GM12878 (cell line): ENCODE results near the gene TOP1. TPM values are rescaled to one million over a fixed set of nuclear protein-coding genes. Genes with fewer than 3 reads are reported as not detected.

Experiments
- BHLHE40 ChIP-seq, 2 experiments: fragments of 450-650 bp in 1 of 2; IDR thresholded peaks; 2 replicates each; pipeline ENCODE4 v1.6.1; 2011 to 2017; ENCODE audit warnings: low read depth in 2 of 2, borderline replicate concordance in 1 of 2, improper control_type of control experiment in 1 of 2, low read length in 1 of 2, mild to moderate bottlenecking in 1 of 2
- CHD1 ChIP-seq: IDR thresholded peaks from 2 replicates; pipeline ENCODE4 v1.6.1; 2012; ENCODE audit warnings: low read depth, low read length, improper control_type of control experiment
- CHD4 ChIP-seq: fragments of 200-600 bp; sonication (generic); IDR thresholded peaks from 2 replicates; pipeline ENCODE4 v1.6.1; 2016; ENCODE audit warnings: mild to moderate bottlenecking
- EGR1 ChIP-seq, 2 experiments: IDR thresholded peaks; 1 replicate in 1 of 2; 2 replicates in 1 of 2; pipeline ENCODE4 v1.6.1; 2011 to 2012; ENCODE audit warnings: low read depth in 2 of 2, low read length in 2 of 2, borderline replicate concordance in 1 of 2, mild to moderate bottlenecking in 1 of 2, moderate library complexity in 1 of 2
- MTA3 ChIP-seq: IDR thresholded peaks from 2 replicates; pipeline ENCODE4 v1.6.1; 2012; ENCODE audit warnings: low read length, inconsistent platforms, borderline replicate concordance
- MXI1 ChIP-seq: fragments of 150-350 bp; IDR thresholded peaks from 2 replicates; pipeline ENCODE4 v1.6.1; 2011; ENCODE audit warnings: low read depth, mild to moderate bottlenecking, inconsistent platforms, low read length, improper control_type of control experiment
- TARDBP ChIP-seq: IDR thresholded peaks from 2 replicates; pipeline ENCODE4 v1.6.1; 2016; ENCODE audit warnings: borderline replicate concordance
- TCF3 ChIP-seq: IDR thresholded peaks from 2 replicates; pipeline ENCODE4 v1.6.1; 2012; ENCODE audit warnings: low read depth, mild to moderate bottlenecking, low read length, borderline replicate concordance; ENCODE audit not compliant: insufficient read depth
- WRNIP1 ChIP-seq: IDR thresholded peaks from 2 replicates; pipeline ENCODE4 v1.6.1; 2011; ENCODE audit warnings: low read depth, low read length, improper control_type of control experiment, borderline replicate concordance
- YY1 ChIP-seq: IDR thresholded peaks from 2 replicates; pipeline ENCODE4 v1.6.1; 2011; ENCODE audit warnings: low read depth, mild to moderate bottlenecking, low read length
- polyA plus RNA-seq, 11 experiments: library from polyadenylated mRNA; depleted of rRNA in 4 of 11; unstranded in 6 of 11; stranded (reverse) in 5 of 11; fragments of >200 nt; fragmentation: Nextera tagmentation in 4 of 11; fragmentation: Illumina TruSeq in 1 of 11; extraction: Ambion mirVana in 4 of 11; extraction: Trizol in 1 of 11; gene quantifications; 1 replicate in 1 of 11; 2 replicates in 10 of 11; pipeline versions ENCODE4 v1.2.1 to v1.2.3, GENCODE V29; 2011 to 2016; ENCODE audit warnings: inconsistent platforms in 2 of 11, missing spikeins in 2 of 11, low read depth in 1 of 11
- total RNA-seq, 4 experiments: library from RNA; depleted of rRNA in 3 of 4; stranded (reverse); fragments of >200 nt in 3 of 4; fragmentation: Illumina TruSeq in 1 of 4; extraction: Trizol in 1 of 4; gene quantifications; 2 replicates each; pipeline versions ENCODE4 v1.2.1 to v1.2.3, GENCODE V29; 2013 to 2021
- TF ChIP-seq, protein P1 (sequence below), 3 experiments: IDR thresholded peaks in 2 of 3; conservative IDR thresholded peaks in 1 of 3; 2 replicates each; pipeline ENCODE4 v1.5.1; 2011; ENCODE audit warnings: low read depth in 3 of 3, low read length in 3 of 3, mild to moderate bottlenecking in 3 of 3, control low read depth in 2 of 3, moderate library complexity in 2 of 3, inconsistent platforms in 1 of 3, mixed read lengths in 1 of 3; ENCODE audit not compliant: control insufficient read depth in 2 of 3, insufficient read depth in 1 of 3; ENCODE audit errors: extremely low read depth in 1 of 3
- TF ChIP-seq, protein P2 (sequence below): IDR thresholded peaks from 2 replicates; pipeline ENCODE4 v1.6.1; 2012; ENCODE audit warnings: improper control_type of control experiment, low read depth, low read length; ENCODE audit not compliant: insufficient replicate concordance
- TF ChIP-seq, protein P3 (sequence below): fragments of 450-650 bp; IDR thresholded peaks from 2 replicates; pipeline ENCODE4 v1.6.1; 2016; ENCODE audit warnings: mild to moderate bottlenecking, moderate library complexity, borderline replicate concordance
- TF ChIP-seq, protein P4 (sequence below): IDR thresholded peaks from 2 replicates; pipeline ENCODE4 v1.6.1; 2012; ENCODE audit warnings: low read length, inconsistent platforms

The TOP1 gene
- total and polyA plus RNA-seq, 10 of the 15 experiments (the other 5 are each of a cell fraction or from before 2014, with no cell fraction given) = 21.5 to 128 (median 47.3) TPM

DNA sequence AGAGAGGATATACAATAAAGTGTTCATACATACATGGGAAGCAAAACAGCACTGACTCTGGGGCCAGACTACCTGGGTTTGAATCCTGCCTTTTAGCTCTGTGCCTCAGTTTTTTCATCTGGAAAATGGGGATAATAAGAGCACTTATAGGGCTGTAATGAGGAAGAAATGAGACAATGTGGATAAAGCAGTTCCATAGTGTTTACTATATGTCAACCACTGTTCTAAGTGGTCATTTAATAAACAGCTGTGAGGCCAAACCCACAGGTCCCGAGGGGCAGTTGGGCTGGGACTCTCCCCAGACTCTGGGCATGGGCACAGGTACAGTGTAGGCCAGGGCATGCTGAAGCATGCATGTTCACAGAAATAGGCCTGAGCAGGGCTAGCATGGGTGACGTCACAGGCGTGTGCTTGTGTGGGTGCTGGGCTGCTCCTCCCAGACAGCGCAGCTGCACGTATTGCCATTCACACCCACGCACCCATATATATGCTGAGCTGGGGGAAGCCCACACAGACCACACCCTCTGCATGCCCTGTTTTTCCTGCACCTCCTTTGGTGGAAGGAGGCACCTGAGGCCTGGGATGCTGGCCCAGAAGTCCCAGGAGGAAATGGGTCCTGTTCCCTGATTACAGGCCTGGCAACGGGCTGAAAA is 105.2 kb downstream of the TOP1 start (continued):
- 0 out of 2 replicates have a peak, but pooled peaks have one; percentile 80 for TF ChIP-seq WRNIP1
- TF ChIP-seq YY1 = no peak
- TF ChIP-seq, protein P1, sequence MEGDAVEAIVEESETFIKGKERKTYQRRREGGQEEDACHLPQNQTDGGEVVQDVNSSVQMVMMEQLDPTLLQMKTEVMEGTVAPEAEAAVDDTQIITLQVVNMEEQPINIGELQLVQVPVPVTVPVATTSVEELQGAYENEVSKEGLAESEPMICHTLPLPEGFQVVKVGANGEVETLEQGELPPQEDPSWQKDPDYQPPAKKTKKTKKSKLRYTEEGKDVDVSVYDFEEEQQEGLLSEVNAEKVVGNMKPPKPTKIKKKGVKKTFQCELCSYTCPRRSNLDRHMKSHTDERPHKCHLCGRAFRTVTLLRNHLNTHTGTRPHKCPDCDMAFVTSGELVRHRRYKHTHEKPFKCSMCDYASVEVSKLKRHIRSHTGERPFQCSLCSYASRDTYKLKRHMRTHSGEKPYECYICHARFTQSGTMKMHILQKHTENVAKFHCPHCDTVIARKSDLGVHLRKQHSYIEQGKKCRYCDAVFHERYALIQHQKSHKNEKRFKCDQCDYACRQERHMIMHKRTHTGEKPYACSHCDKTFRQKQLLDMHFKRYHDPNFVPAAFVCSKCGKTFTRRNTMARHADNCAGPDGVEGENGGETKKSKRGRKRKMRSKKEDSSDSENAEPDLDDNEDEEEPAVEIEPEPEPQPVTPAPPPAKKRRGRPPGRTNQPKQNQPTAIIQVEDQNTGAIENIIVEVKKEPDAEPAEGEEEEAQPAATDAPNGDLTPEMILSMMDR (IDR thresholded peaks at IDR 0.05 in 2 of 3, conservative IDR thresholded peaks at IDR 0.05 in 1 of 3; ENCODE audit: control insufficient read depth in 2 of 3, extremely low read depth in 1 of 3, insufficient read depth in 1 of 3, low read depth in 3 of 3, low read length in 3 of 3) = no peak
- no peak for TF ChIP-seq MTA3
- TF ChIP-seq, protein P2, sequence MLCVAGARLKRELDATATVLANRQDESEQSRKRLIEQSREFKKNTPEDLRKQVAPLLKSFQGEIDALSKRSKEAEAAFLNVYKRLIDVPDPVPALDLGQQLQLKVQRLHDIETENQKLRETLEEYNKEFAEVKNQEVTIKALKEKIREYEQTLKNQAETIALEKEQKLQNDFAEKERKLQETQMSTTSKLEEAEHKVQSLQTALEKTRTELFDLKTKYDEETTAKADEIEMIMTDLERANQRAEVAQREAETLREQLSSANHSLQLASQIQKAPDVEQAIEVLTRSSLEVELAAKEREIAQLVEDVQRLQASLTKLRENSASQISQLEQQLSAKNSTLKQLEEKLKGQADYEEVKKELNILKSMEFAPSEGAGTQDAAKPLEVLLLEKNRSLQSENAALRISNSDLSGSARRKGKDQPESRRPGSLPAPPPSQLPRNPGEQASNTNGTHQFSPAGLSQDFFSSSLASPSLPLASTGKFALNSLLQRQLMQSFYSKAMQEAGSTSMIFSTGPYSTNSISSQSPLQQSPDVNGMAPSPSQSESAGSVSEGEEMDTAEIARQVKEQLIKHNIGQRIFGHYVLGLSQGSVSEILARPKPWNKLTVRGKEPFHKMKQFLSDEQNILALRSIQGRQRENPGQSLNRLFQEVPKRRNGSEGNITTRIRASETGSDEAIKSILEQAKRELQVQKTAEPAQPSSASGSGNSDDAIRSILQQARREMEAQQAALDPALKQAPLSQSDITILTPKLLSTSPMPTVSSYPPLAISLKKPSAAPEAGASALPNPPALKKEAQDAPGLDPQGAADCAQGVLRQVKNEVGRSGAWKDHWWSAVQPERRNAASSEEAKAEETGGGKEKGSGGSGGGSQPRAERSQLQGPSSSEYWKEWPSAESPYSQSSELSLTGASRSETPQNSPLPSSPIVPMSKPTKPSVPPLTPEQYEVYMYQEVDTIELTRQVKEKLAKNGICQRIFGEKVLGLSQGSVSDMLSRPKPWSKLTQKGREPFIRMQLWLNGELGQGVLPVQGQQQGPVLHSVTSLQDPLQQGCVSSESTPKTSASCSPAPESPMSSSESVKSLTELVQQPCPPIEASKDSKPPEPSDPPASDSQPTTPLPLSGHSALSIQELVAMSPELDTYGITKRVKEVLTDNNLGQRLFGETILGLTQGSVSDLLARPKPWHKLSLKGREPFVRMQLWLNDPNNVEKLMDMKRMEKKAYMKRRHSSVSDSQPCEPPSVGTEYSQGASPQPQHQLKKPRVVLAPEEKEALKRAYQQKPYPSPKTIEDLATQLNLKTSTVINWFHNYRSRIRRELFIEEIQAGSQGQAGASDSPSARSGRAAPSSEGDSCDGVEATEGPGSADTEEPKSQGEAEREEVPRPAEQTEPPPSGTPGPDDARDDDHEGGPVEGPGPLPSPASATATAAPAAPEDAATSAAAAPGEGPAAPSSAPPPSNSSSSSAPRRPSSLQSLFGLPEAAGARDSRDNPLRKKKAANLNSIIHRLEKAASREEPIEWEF = peak; percentile 36
- no peak for TF ChIP-seq TARDBP
- peak; percentile 81 to 98 for TF ChIP-seq EGR1 (IDR thresholded peaks at IDR 0.05; ENCODE audit: borderline replicate concordance in 1 of 2, low read depth in 2 of 2, low read length in 2 of 2)
- TF ChIP-seq, protein P3, sequence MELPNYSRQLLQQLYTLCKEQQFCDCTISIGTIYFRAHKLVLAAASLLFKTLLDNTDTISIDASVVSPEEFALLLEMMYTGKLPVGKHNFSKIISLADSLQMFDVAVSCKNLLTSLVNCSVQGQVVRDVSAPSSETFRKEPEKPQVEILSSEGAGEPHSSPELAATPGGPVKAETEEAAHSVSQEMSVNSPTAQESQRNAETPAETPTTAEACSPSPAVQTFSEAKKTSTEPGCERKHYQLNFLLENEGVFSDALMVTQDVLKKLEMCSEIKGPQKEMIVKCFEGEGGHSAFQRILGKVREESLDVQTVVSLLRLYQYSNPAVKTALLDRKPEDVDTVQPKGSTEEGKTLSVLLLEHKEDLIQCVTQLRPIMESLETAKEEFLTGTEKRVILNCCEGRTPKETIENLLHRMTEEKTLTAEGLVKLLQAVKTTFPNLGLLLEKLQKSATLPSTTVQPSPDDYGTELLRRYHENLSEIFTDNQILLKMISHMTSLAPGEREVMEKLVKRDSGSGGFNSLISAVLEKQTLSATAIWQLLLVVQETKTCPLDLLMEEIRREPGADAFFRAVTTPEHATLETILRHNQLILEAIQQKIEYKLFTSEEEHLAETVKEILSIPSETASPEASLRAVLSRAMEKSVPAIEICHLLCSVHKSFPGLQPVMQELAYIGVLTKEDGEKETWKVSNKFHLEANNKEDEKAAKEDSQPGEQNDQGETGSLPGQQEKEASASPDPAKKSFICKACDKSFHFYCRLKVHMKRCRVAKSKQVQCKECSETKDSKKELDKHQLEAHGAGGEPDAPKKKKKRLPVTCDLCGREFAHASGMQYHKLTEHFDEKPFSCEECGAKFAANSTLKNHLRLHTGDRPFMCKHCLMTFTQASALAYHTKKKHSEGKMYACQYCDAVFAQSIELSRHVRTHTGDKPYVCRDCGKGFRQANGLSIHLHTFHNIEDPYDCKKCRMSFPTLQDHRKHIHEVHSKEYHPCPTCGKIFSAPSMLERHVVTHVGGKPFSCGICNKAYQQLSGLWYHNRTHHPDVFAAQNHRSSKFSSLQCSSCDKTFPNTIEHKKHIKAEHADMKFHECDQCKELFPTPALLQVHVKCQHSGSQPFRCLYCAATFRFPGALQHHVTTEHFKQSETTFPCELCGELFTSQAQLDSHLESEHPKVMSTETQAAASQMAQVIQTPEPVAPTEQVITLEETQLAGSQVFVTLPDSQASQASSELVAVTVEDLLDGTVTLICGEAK = no peak; the same call in 1 of the 2 replicates
- no peak for TF ChIP-seq CHD4
- peak; percentile 93; the same call in 1 of the 2 replicates for TF ChIP-seq CHD1
- peak; percentile 89 for TF ChIP-seq MXI1
- peak; percentile 86 for TF ChIP-seq TCF3
- TF ChIP-seq, protein P4, sequence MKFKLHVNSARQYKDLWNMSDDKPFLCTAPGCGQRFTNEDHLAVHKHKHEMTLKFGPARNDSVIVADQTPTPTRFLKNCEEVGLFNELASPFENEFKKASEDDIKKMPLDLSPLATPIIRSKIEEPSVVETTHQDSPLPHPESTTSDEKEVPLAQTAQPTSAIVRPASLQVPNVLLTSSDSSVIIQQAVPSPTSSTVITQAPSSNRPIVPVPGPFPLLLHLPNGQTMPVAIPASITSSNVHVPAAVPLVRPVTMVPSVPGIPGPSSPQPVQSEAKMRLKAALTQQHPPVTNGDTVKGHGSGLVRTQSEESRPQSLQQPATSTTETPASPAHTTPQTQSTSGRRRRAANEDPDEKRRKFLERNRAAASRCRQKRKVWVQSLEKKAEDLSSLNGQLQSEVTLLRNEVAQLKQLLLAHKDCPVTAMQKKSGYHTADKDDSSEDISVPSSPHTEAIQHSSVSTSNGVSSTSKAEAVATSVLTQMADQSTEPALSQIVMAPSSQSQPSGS = peak; percentile 88
- TF ChIP-seq BHLHE40 (IDR thresholded peaks at IDR 0.05; ENCODE audit: borderline replicate concordance in 1 of 2, low read depth in 2 of 2, low read length in 1 of 2) = peak; percentile 93 to 98
